Bone marrow (tissue), 2 donors: ENCODE measurements around the gene IRF4.

Experiments used
- DNase-seq, 2 donors: peaks; one replicate each; lab custom pipeline; 2025; lab: John Stamatoyannopoulos, UW

Gene IRF4

GRCh38 chr6:381742-382461 lies 9.7 kb upstream of the IRF4 start:
- no peak for DNase-seq

GRCh38 chr6:382883-383810 lies 8.4 kb upstream of the IRF4 start:
- no peak for DNase-seq

- DNase-seq = no peak
Measured at GRCh38 chr6:383856-384255, 7.7 kb upstream of the IRF4 start.

- DNase-seq = no peak
Measured at GRCh38 chr6:384898-385297, 6.7 kb upstream of the IRF4 start.

GRCh38 chr6:385614-386013 lies 5.9 kb upstream of the IRF4 start:
- no peak for DNase-seq

- no peak for DNase-seq
Measured at GRCh38 chr6:386688-387266, 4.8 kb upstream of the IRF4 start.

- no peak for DNase-seq
Measured at GRCh38 chr6:387293-387741, 4.2 kb upstream of the IRF4 start.

- no peak for DNase-seq
Measured at GRCh38 chr6:388202-388903, 3.2 kb upstream of the IRF4 start.

- no peak for DNase-seq
Measured at GRCh38 chr6:389143-389542, 2.4 kb upstream of the IRF4 start.

GRCh38 chr6:389622-390021 lies 1.9 kb upstream of the IRF4 start:
- no peak for DNase-seq

- no peak for DNase-seq
Measured at GRCh38 chr6:390914-391558, 516 bp upstream of the IRF4 start.

- no peak for DNase-seq
Measured at GRCh38 chr6:392441-393390, 1.2 kb downstream of the IRF4 start.

- DNase-seq = no peak
Measured at GRCh38 chr6:393391-394221, 2.1 kb downstream of the IRF4 start.

- DNase-seq = no peak
Measured at GRCh38 chr6:394641-395289, 3.2 kb downstream of the IRF4 start.

- no peak for DNase-seq
Measured at GRCh38 chr6:395432-396125, 4.0 kb downstream of the IRF4 start.

GRCh38 chr6:396126-396520 lies 4.6 kb downstream of the IRF4 start:
- DNase-seq = no peak

- DNase-seq = no peak
Measured at GRCh38 chr6:397056-397455, 5.5 kb downstream of the IRF4 start.

- DNase-seq = no peak
Measured at GRCh38 chr6:397604-398003, 6.1 kb downstream of the IRF4 start.

- no peak for DNase-seq
Measured at GRCh38 chr6:398065-398464, 6.5 kb downstream of the IRF4 start.
